Keratinocyte (primary cell): Measurements from ENCODE around the gene ANKRD34A. TPM values are rescaled to one million over a fixed set of nuclear protein-coding genes. Genes with fewer than 3 reads are reported as not detected.

Source experiments
- DNase-seq: peaks from one replicate; pipeline ENCODE4 v3.0.0-alpha.2; 2011; ENCODE audit warnings: low read depth, missing footprints, low spot score
- FAIRE-seq: peaks from 2 replicates; lab custom pipeline; 2011; peaks lifted over from hg19 to GRCh38; lab: Jason Lieb, UNC
- H2AFZ ChIP-seq: 2 replicates; pipeline ENCODE4 v1.6.0; 2012; ENCODE audit warnings: low read length, control low read depth, inconsistent platforms; ENCODE audit not compliant: control insufficient read depth
- H3K27ac ChIP-seq: 2 replicates; pipeline ENCODE4 v1.5.1; 2011; ENCODE audit warnings: low read length; ENCODE audit not compliant: control insufficient read depth, insufficient read depth
- H3K27me3 ChIP-seq: 3 replicates; pipeline ENCODE4 v1.6.0; 2011; ENCODE audit warnings: low read length; ENCODE audit not compliant: control insufficient read depth, insufficient read depth; ENCODE audit errors: extremely low read depth
- H3K36me3 ChIP-seq, 2 experiments: 2 replicates in 1 of 2; 3 replicates in 1 of 2; pipeline ENCODE4 v1.5.1; 2011; ENCODE audit warnings: low read length in 2 of 2, mild to moderate bottlenecking in 1 of 2; ENCODE audit not compliant: control insufficient read depth in 2 of 2, insufficient read depth in 2 of 2; ENCODE audit errors: extremely low read depth in 1 of 2
- H3K4me1 ChIP-seq: 3 replicates; pipeline ENCODE4 v1.5.1; 2011; ENCODE audit warnings: low read length; ENCODE audit not compliant: control insufficient read depth, insufficient read depth; ENCODE audit errors: extremely low read depth
- H3K4me2 ChIP-seq: 3 replicates; pipeline ENCODE4 v1.6.0; 2011; ENCODE audit warnings: low read depth, low read length; ENCODE audit not compliant: control insufficient read depth, insufficient read depth; ENCODE audit errors: extremely low read depth
- H3K4me3 ChIP-seq, 3 experiments: fragments of 200-600 bp in 1 of 3; sonication (generic) in 1 of 3; 2 replicates in 2 of 3; 3 replicates in 1 of 3; pipeline ENCODE4 v1.5.1; 2011 to 2016; ENCODE audit warnings: low read length in 3 of 3, mild to moderate bottlenecking in 3 of 3, control low read depth in 2 of 3, inconsistent platforms in 1 of 3, low read depth in 1 of 3, mixed read lengths in 1 of 3, mixed run types in 1 of 3, moderate library complexity in 1 of 3; ENCODE audit not compliant: control insufficient read depth in 2 of 3, insufficient read depth in 2 of 3; ENCODE audit errors: extremely low read depth in 1 of 3
- H3K79me2 ChIP-seq: 2 replicates; pipeline ENCODE4 v1.6.0; 2012; ENCODE audit warnings: low read length; ENCODE audit not compliant: control insufficient read depth, insufficient read depth
- H3K9ac ChIP-seq: 3 replicates; pipeline ENCODE4 v1.6.0; 2011; ENCODE audit warnings: low read length; ENCODE audit not compliant: control insufficient read depth, insufficient read depth; ENCODE audit errors: extremely low read depth
- H3K9me1 ChIP-seq: 3 replicates; pipeline ENCODE4 v1.6.0; 2011; ENCODE audit warnings: low read length; ENCODE audit not compliant: control insufficient read depth, insufficient read depth; ENCODE audit errors: extremely low read depth
- H3K9me3 ChIP-seq: 2 replicates; pipeline ENCODE4 v1.5.1; 2012; ENCODE audit warnings: low read depth, low read length; ENCODE audit not compliant: control insufficient read depth
- H4K20me1 ChIP-seq: 3 replicates; pipeline ENCODE4 v1.6.0; 2011; ENCODE audit warnings: low read length; ENCODE audit not compliant: control insufficient read depth, insufficient read depth; ENCODE audit errors: extremely low read depth
- EZH2 ChIP-seq: IDR thresholded peaks from one replicate; pipeline ENCODE4 v1.6.1; 2012; ENCODE audit warnings: inconsistent platforms, mild to moderate bottlenecking, low read length, moderate library complexity
- dilution Hi-C: fragments of 300-500 bp; cut with MboI; formaldehyde crosslinking; loops from one replicate; pipeline ENCODE4 v1.7.0; 2020; ENCODE audit warnings: low sequenced_read_pairs; ENCODE audit not compliant: extremely low pct_ligation_motif_present
- polyA plus RNA-seq, 5 experiments: library from polyadenylated mRNA; depleted of rRNA in 3 of 5; stranded (reverse) in 3 of 5; stranded (forward) in 1 of 5; unstranded in 1 of 5; fragments of >200 nt; gene quantifications; 1 replicate in 1 of 5; 2 replicates in 3 of 5; 3 replicates in 1 of 5; pipeline versions ENCODE4 v1.2.1 to v1.2.3, GENCODE V29; 2011 to 2012; ENCODE audit warnings: missing spikeins in 2 of 5, low read depth in 1 of 5, low replicate concordance in 1 of 5
- TF ChIP-seq, protein P1 (sequence below), 3 experiments: IDR thresholded peaks in 1 of 3; conservative IDR thresholded peaks in 1 of 3; optimal IDR thresholded peaks in 1 of 3; 2 replicates in 2 of 3; 3 replicates in 1 of 3; pipeline versions ENCODE3 to v1.5.1; 2011; ENCODE audit warnings: low read length in 3 of 3, mild to moderate bottlenecking in 3 of 3, moderate library complexity in 2 of 3, control low read depth in 1 of 3, inconsistent platforms in 1 of 3; ENCODE audit not compliant: insufficient read depth in 2 of 3; ENCODE audit errors: extremely low read depth in 1 of 3

ANKRD34A gene
- polyA plus RNA-seq, 1 donor (not counting 4 experiments of a cell fraction or from before 2014, with no cell fraction given): 0.83 TPM

GRCh38 chr1:145918992-145919939 lies 45.1 kb downstream of the ANKRD34A start:
- TF ChIP-seq, protein P1, sequence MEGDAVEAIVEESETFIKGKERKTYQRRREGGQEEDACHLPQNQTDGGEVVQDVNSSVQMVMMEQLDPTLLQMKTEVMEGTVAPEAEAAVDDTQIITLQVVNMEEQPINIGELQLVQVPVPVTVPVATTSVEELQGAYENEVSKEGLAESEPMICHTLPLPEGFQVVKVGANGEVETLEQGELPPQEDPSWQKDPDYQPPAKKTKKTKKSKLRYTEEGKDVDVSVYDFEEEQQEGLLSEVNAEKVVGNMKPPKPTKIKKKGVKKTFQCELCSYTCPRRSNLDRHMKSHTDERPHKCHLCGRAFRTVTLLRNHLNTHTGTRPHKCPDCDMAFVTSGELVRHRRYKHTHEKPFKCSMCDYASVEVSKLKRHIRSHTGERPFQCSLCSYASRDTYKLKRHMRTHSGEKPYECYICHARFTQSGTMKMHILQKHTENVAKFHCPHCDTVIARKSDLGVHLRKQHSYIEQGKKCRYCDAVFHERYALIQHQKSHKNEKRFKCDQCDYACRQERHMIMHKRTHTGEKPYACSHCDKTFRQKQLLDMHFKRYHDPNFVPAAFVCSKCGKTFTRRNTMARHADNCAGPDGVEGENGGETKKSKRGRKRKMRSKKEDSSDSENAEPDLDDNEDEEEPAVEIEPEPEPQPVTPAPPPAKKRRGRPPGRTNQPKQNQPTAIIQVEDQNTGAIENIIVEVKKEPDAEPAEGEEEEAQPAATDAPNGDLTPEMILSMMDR (optimal IDR thresholded peaks at IDR 0.05 in 1 of 3, IDR thresholded peaks at IDR 0.05 in 1 of 3, conservative IDR thresholded peaks at IDR 0.05 in 1 of 3; ENCODE audit: extremely low read depth in 1 of 3, insufficient read depth in 2 of 3, low read length in 3 of 3): no peak
- no peak for TF ChIP-seq EZH2
- H3K27ac ChIP-seq: peak overlapping the region; percentile 93
- H3K79me2 ChIP-seq: peaks cover 15% of the 10 kb centered on the region
- no peaks in the 10 kb centered on the region for H3K27me3 ChIP-seq
- H3K9me1 ChIP-seq: no peaks in the 10 kb centered on the region
- peak overlapping the region; percentile 90 for H3K9ac ChIP-seq
- H3K36me3 ChIP-seq: peaks cover 6 to 7% of the 10 kb centered on the region in 2 experiments
- H3K4me2 ChIP-seq: peak overlapping the region; percentile 99
- H4K20me1 ChIP-seq: no peaks in the 10 kb centered on the region
- peaks cover 19% of the 10 kb centered on the region for H3K4me1 ChIP-seq
- FAIRE-seq (no peak), DNase-seq (no peak)
- H3K4me3 ChIP-seq: peak overlapping the region; percentile 66 to 91 (median 88)
- dilution Hi-C loops: no loop called here
- H2AFZ ChIP-seq: peak overlapping the region; percentile 99
- H3K9me3 ChIP-seq: no peaks in the 10 kb centered on the region

- TF ChIP-seq, protein P1 (optimal IDR thresholded peaks at IDR 0.05 in 1 of 3, IDR thresholded peaks at IDR 0.05 in 1 of 3, conservative IDR thresholded peaks at IDR 0.05 in 1 of 3; ENCODE audit: extremely low read depth in 1 of 3, insufficient read depth in 2 of 3, low read length in 3 of 3): no peak
- TF ChIP-seq EZH2: no peak
- H3K79me2 ChIP-seq: peaks cover 15% of the 10 kb centered on the region
- H3K9ac ChIP-seq: peak within 1 kb of the TSS; percentile 90
- peaks cover 6 to 8% of the 10 kb centered on the region in 2 experiments for H3K36me3 ChIP-seq
- H3K4me1 ChIP-seq: peaks cover 19% of the 10 kb centered on the region
- FAIRE-seq (no peak), DNase-seq (no peak)
- H4K20me1 ChIP-seq: no peaks in the 10 kb centered on the region
- H3K9me3 ChIP-seq: no peaks in the 10 kb centered on the region
- H3K27me3 ChIP-seq: no peaks in the 10 kb centered on the region
- no peaks in the 10 kb centered on the region for H3K9me1 ChIP-seq
- peak within 1 kb of the TSS; percentile 99 for H3K4me2 ChIP-seq
- peak within 1 kb of the TSS; percentile 93 for H3K27ac ChIP-seq
- dilution Hi-C loops: no loop called here
- H3K4me3 ChIP-seq: peak within 1 kb of the TSS; percentile 66 to 91 (median 88)
- peak within 1 kb of the TSS; percentile 99 for H2AFZ ChIP-seq
These were observed 46.0 kb downstream of the ANKRD34A start, which contains the start of gene PEX11B for GRCh38 chr1:145918144-145918991. PEX11B (minus strand) TSS chr1:145918717; CDS start chr1:145918688, 29 bp downstream.
